ENCODE data around the gene ABLIM1.

GRCh38 chr10:114559636-114560035 is 98.4 kb downstream of the ABLIM1 start:
- TF ChIP-seq CTCF (conservative IDR thresholded peaks at IDR 0.05; ENCODE audit: low read depth, low read length) (no peak), CEBPB (IDR thresholded peaks at IDR 0.05; ENCODE audit: low read depth, low read length) (no peak), MXI1 (IDR thresholded peaks at IDR 0.05; ENCODE audit: borderline replicate concordance, low read depth, low read length) (no peak), MAFK (IDR thresholded peaks at IDR 0.05; ENCODE audit: low read depth, low read length) (no peak), POLR2A (IDR thresholded peaks at IDR 0.05; ENCODE audit: low read depth, low read length) (no peak)
- TF ChIP-seq, protein P1, sequence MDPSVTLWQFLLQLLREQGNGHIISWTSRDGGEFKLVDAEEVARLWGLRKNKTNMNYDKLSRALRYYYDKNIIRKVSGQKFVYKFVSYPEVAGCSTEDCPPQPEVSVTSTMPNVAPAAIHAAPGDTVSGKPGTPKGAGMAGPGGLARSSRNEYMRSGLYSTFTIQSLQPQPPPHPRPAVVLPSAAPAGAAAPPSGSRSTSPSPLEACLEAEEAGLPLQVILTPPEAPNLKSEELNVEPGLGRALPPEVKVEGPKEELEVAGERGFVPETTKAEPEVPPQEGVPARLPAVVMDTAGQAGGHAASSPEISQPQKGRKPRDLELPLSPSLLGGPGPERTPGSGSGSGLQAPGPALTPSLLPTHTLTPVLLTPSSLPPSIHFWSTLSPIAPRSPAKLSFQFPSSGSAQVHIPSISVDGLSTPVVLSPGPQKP (IDR thresholded peaks at IDR 0.05; ENCODE audit: borderline replicate concordance, low read depth, low read length), result no peak

All from IMR-90 (cell line).